HG02884 (cell line): ENCODE data around the gene CORT.
"Not testable (repeated sequence)": the region's sequence is repeated elsewhere in the genome, so short reads cannot be mapped to it uniquely, and the experiment has no call there.

Experiments
- ATAC-seq: cut with Tn5 transposase; IDR thresholded peaks from one replicate; pipeline ENCODE4 v1.9.1; 2021; ENCODE audit warnings: mild to moderate bottlenecking, moderate library complexity; ENCODE audit not compliant: unreplicated experiment

Gene CORT

GRCh38 chr1:10437052-10437451 is 12.8 kb upstream of the CORT start:
- ATAC-seq, result no peak

- ATAC-seq, result no peak
Observed at GRCh38 chr1:10438677-10439163, 11.1 kb upstream of the CORT start.

- ATAC-seq, result no peak
Observed at GRCh38 chr1:10440305-10440704, 9.5 kb upstream of the CORT start.

GRCh38 chr1:10440794-10441193 is 9.0 kb upstream of the CORT start:
- ATAC-seq, result no peak

- ATAC-seq, result no peak
Observed at GRCh38 chr1:10444248-10444647, 5.6 kb upstream of the CORT start.

GRCh38 chr1:10444795-10445397 is 4.9 kb upstream of the CORT start:
- no peak for ATAC-seq

- ATAC-seq, result no peak
Observed at GRCh38 chr1:10446790-10447422, 2.9 kb upstream of the CORT start.

GRCh38 chr1:10450156-10450814 is 454 bp downstream of the CORT start:
- ATAC-seq, result no peak

- no peak for ATAC-seq
Observed at GRCh38 chr1:10450836-10451235, 1.0 kb downstream of the CORT start.

GRCh38 chr1:10451287-10451686 is 1.5 kb downstream of the CORT start:
- no peak for ATAC-seq

GRCh38 chr1:10456048-10456447 is 6.2 kb downstream of the CORT start:
- ATAC-seq, result no peak

- ATAC-seq, result no peak
Observed at GRCh38 chr1:10456661-10457060, 6.8 kb downstream of the CORT start.

GRCh38 chr1:10457462-10457861 is 7.6 kb downstream of the CORT start:
- ATAC-seq, result not testable (repeated sequence)

GRCh38 chr1:10457875-10458274 is 8.0 kb downstream of the CORT start:
- ATAC-seq, result no peak

- ATAC-seq, result no peak
Observed at GRCh38 chr1:10459184-10459583, 9.4 kb downstream of the CORT start.

GRCh38 chr1:10467078-10467477 is 17.2 kb downstream of the CORT start:
- ATAC-seq, result no peak

GRCh38 chr1:10470043-10470442 is 20.2 kb downstream of the CORT start:
- ATAC-seq, result no peak

GRCh38 chr1:10471411-10472219 is 21.8 kb downstream of the CORT start:
- ATAC-seq, result no peak

GRCh38 chr1:10472220-10473144 is 22.7 kb downstream of the CORT start, which contains the start of gene DFFA:
Gene DFFA (minus strand): TSS chr1:10472529. CDS start chr1:10472458, 71 bp downstream.
- ATAC-seq, result peak; percentile 73

GRCh38 chr1:10473145-10473765 is 23.4 kb downstream of the CORT start:
- no peak for ATAC-seq
